HEK293T (cell line): ENCODE data around the gene ACOX1.

Experiments
- ARNT ChIP-seq: fragments of 450-650 bp; IDR thresholded peaks from 2 replicates; pipeline ENCODE4 v1.6.1; 2017; ENCODE audit warnings: mild to moderate bottlenecking
- BHLHE40 ChIP-seq: fragments of 450-650 bp; IDR thresholded peaks from 2 replicates; pipeline ENCODE4 v1.6.1; 2016; ENCODE audit warnings: mild to moderate bottlenecking, moderate library complexity, borderline replicate concordance
- LEF1 ChIP-seq: fragments of 450-650 bp; IDR thresholded peaks from 2 replicates; pipeline ENCODE4 v1.6.1; 2017; ENCODE audit warnings: mild to moderate bottlenecking, borderline replicate concordance
- SP1 ChIP-seq: fragments of 450-650 bp; IDR thresholded peaks from 2 replicates; pipeline ENCODE4 v1.6.1; 2017
- ZNF384 ChIP-seq: fragments of 450-650 bp; IDR thresholded peaks from 2 replicates; pipeline ENCODE4 v1.6.1; 2016

DNA sequence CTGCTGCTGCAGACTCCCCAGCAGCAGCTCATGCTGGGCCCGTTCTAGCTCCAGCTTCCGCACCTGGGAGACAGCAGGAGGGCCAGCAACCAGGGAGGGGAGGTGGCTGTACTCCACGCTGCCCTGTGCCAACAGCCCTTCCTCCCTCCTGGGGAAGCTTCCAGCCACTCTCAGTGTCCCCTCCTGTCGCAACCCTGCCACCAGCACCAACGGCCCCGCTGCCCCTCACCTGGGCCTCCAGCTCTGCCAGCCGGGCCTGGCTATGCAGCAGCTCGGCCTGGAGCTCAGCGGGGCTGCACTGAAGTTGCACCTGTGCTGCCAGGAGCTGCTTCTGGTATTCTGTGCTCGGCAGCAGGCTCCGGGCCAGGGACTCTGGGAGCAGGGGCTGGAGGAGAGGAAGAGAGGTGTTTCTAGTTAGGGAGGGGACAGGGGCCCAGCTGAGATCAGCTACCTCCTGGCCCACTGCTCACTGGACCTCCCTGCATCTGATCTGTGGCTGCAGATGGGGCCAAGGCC lies 58.9 kb downstream of the ACOX1 start:
- no peak for TF ChIP-seq BHLHE40
- TF ChIP-seq ZNF384: no peak
- no peak for TF ChIP-seq SP1
- TF ChIP-seq ARNT: no peak
- TF ChIP-seq LEF1: no peak
